Thyroid gland (tissue), 4 donors: ENCODE results near the gene SLC10A2.

ENCODE experiments used
- CTCF ChIP-seq, 6 experiments: fragments of 200-600 bp in 3 of 6; fragments of 450-650 bp in 3 of 6; sonication (generic) in 3 of 6; IDR thresholded peaks; one replicate each; pipeline ENCODE4 v1.5.1; 2016 to 2019; ENCODE audit warnings: antibody characterized with exemption in 6 of 6, mild to moderate bottlenecking in 2 of 6, inconsistent platforms in 1 of 6, moderate library complexity in 1 of 6
- POLR2A ChIP-seq, 2 donors: fragments of 450-650 bp; IDR thresholded peaks; one replicate each; pipeline ENCODE4 v1.6.1; 2017; ENCODE audit warnings: antibody characterized with exemption in 2 of 2, mild to moderate bottlenecking in 2 of 2, moderate library complexity in 1 of 2

DNA sequence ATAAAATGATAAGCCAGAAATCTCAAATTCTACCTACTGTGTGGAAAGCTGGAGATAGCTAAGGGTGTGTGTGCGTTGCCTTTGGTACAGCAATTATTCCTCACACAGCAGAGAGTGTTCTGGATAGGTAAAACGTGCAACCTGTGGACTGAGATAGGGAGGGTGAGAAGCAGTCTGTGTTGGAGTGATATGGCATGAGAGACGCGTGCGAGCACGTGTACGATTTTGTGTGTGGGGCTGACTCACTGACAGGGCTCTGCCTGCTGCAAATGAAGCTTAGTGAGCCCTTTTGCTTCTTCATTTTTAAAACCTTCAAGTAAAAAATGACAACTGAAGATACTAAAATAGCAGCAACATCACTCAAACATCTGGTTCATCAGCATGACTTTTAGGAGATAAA, 35.7 kb upstream of the SLC10A2 start:
- TF ChIP-seq POLR2A (IDR thresholded peaks at IDR 0.05): no peak
- TF ChIP-seq CTCF (IDR thresholded peaks at IDR 0.05): no peak
